GM10248 (cell line): ENCODE measurements around the gene ADCYAP1R1.

ENCODE experiments used
- CTCF ChIA-PET: fragments of 300-600 bp; sonication (Branson Sonifier 250); formaldehyde crosslinking; extraction: SDS; loops from one replicate; lab custom pipeline; 2021; ENCODE audit warnings: antibody characterized with exemption; lab: Yijun Ruan, JAX
- POLR2A ChIA-PET: fragments of 350-650 bp; sonication (Branson Sonifier 250); formaldehyde crosslinking; extraction: SDS; loops from one replicate; lab custom pipeline; 2020; ENCODE audit warnings: antibody characterized with exemption; lab: Yijun Ruan, JAX
- DNase-seq: peaks from one replicate; pipeline ENCODE4 v3.0.0; 2012; ENCODE audit errors: extremely low spot score
- CTCF ChIP-seq: IDR thresholded peaks from 2 replicates; pipeline ENCODE4 v1.5.1; 2012; ENCODE audit warnings: mild to moderate bottlenecking, low read depth; ENCODE audit errors: extremely low read depth, missing control alignments, control extremely low read depth

Gene ADCYAP1R1

GRCh38 chr7:31051598-31052486 lies at the start of gene ADCYAP1R1:
Gene ADCYAP1R1 (plus strand): TSS chr7:31052308. CDS start chr7:31063265, 10,957 bp downstream.
- DNase-seq = no peak
- TF ChIP-seq CTCF = no peak
- CTCF ChIA-PET = no interaction called here
- POLR2A ChIA-PET = no interaction called here

- POLR2A ChIA-PET = no interaction called here
- no peak for DNase-seq
- no peak for TF ChIP-seq CTCF
- CTCF ChIA-PET = interaction anchor here (3.7 kb wide), 1 partner anchor 19 kb away, joined by 15 read pairs; no protein-coding TSS in a partner anchor
These were observed 49.0 kb upstream of the ADCYAP1R1 start for GRCh38 chr7:31003097-31003496.

- CTCF ChIA-PET = interaction anchor here (1.6 to 3.7 kb wide), 2 partner anchors 20 to 119 kb away, joined by 4 to 15 read pairs; no protein-coding TSS in a partner anchor
These were observed 48.4 kb upstream of the ADCYAP1R1 start for GRCh38 chr7:31003721-31004120.

GRCh38 chr7:31004393-31004792 lies 47.7 kb upstream of the ADCYAP1R1 start:
- no peak for DNase-seq
- ChIA-PET CTCF (interaction anchor here (1.6 to 3.7 kb wide), 2 partner anchors 20 to 118 kb away, joined by 4 to 15 read pairs; no protein-coding TSS in a partner anchor), POLR2A (no interaction called here)
- TF ChIP-seq CTCF = no peak

More at GRCh38 chr7:31003721-31004120, 48.4 kb upstream of the ADCYAP1R1 start:
- DNase-seq = no peak
- TF ChIP-seq CTCF = no peak
- POLR2A ChIA-PET = no interaction called here

- DNase-seq = no peak
- ChIA-PET POLR2A (no interaction called here), CTCF (interaction anchor here (1.3 to 1.4 kb wide), 2 partner anchors 23 to 128 kb away, joined by 3 read pairs; no protein-coding TSS in a partner anchor)
- TF ChIP-seq CTCF = no peak
These were observed 45.3 kb upstream of the ADCYAP1R1 start for GRCh38 chr7:31006857-31007256.

GRCh38 chr7:31007634-31008033 lies 44.5 kb upstream of the ADCYAP1R1 start:
- ChIA-PET CTCF (interaction anchor here (1.4 to 1.5 kb wide), 2 partner anchors 115 to 127 kb away, joined by 3 to 4 read pairs; no protein-coding TSS in a partner anchor), POLR2A (no interaction called here)
- DNase-seq = no peak
- no peak for TF ChIP-seq CTCF
